Liver (tissue), 9 donors: ENCODE measurements around the gene IFT43. TPM values are rescaled to one million over a fixed set of nuclear protein-coding genes. Genes with fewer than 3 reads are reported as not detected.

Source experiments
- DNase-seq: peaks from one replicate; pipeline ENCODE4 v3.0.0-alpha.2; 2017; ENCODE audit warnings: low spot score
- H3K27ac ChIP-seq, 2 donors: one replicate each; pipeline ENCODE4 v1.7.0; 2013; ENCODE audit warnings: inconsistent platforms in 2 of 2, low read length in 2 of 2, control low read depth in 1 of 2, low read depth in 1 of 2, mild to moderate bottlenecking in 1 of 2
- H3K27me3 ChIP-seq, 4 donors: one replicate each; pipeline versions ENCODE4 v1.6.1 to v1.7.0; 2013; ENCODE audit warnings: low read length in 3 of 4, inconsistent platforms in 1 of 4, mild to moderate bottlenecking in 1 of 4, moderate library complexity in 1 of 4; ENCODE audit not compliant: control insufficient read depth in 4 of 4, insufficient read depth in 4 of 4
- H3K36me3 ChIP-seq, 4 donors: one replicate each; pipeline versions ENCODE4 v1.6.1 to v1.7.0; 2013; ENCODE audit warnings: low read length in 3 of 4, mild to moderate bottlenecking in 3 of 4, low read depth in 1 of 4, moderate library complexity in 1 of 4; ENCODE audit not compliant: control insufficient read depth in 4 of 4, insufficient read depth in 3 of 4
- H3K4me1 ChIP-seq, 4 donors: one replicate each; pipeline versions ENCODE4 v1.6.1 to v1.7.0; 2013; ENCODE audit warnings: low read length in 3 of 4, mild to moderate bottlenecking in 3 of 4, moderate library complexity in 1 of 4; ENCODE audit not compliant: control insufficient read depth in 4 of 4, insufficient read depth in 4 of 4
- H3K4me3 ChIP-seq, 3 donors: one replicate each; pipeline versions ENCODE4 v1.6.1 to v1.7.0; 2013; ENCODE audit warnings: low read length in 3 of 3, control low read depth in 1 of 3, low read depth in 1 of 3, mild to moderate bottlenecking in 1 of 3
- H3K9ac ChIP-seq, 2 donors: one replicate each; pipeline ENCODE4 v1.7.0; 2013; ENCODE audit warnings: low read length in 2 of 2, mild to moderate bottlenecking in 2 of 2, moderate library complexity in 2 of 2, control low read depth in 1 of 2, low read depth in 1 of 2
- H3K9me3 ChIP-seq, 4 donors: one replicate each; pipeline versions ENCODE4 v1.6.1 to v1.7.0; 2013; ENCODE audit warnings: low read length in 3 of 4; ENCODE audit not compliant: control insufficient read depth in 4 of 4
- EGR1 ChIP-seq, 2 donors: IDR thresholded peaks; 2 replicates each; pipeline ENCODE4 v1.6.1; 2016 to 2018; ENCODE audit warnings: antibody characterized with exemption in 2 of 2, low read depth in 2 of 2
- FOXA1 ChIP-seq: IDR thresholded peaks from 2 replicates; pipeline ENCODE4 v1.6.1; 2016; ENCODE audit warnings: antibody characterized with exemption
- FOXA2 ChIP-seq: IDR thresholded peaks from 2 replicates; pipeline ENCODE4 v1.6.1; 2016; ENCODE audit warnings: antibody characterized with exemption
- GABPA ChIP-seq, 2 donors: IDR thresholded peaks in 1 of 2; conservative IDR thresholded peaks in 1 of 2; 2 replicates each; pipeline ENCODE4 v1.6.1; 2016; ENCODE audit warnings: antibody characterized with exemption in 2 of 2, mild to moderate bottlenecking in 1 of 2, moderate library complexity in 1 of 2
- HNF4A ChIP-seq, 2 donors: conservative IDR thresholded peaks; 2 replicates each; pipeline ENCODE4 v1.6.1; 2016; ENCODE audit warnings: antibody characterized with exemption in 2 of 2, mild to moderate bottlenecking in 2 of 2
- HNF4G ChIP-seq: IDR thresholded peaks from 2 replicates; pipeline ENCODE4 v1.6.1; 2016; ENCODE audit warnings: antibody characterized with exemption
- JUND ChIP-seq, 2 donors: IDR thresholded peaks; 2 replicates each; pipeline ENCODE4 v1.6.1; 2016; ENCODE audit warnings: antibody characterized with exemption in 2 of 2
- NR2F2 ChIP-seq: IDR thresholded peaks from 2 replicates; pipeline ENCODE4 v1.6.1; 2016; ENCODE audit warnings: antibody characterized with exemption
- RAD21 ChIP-seq, 2 donors: IDR thresholded peaks; 2 replicates each; pipeline ENCODE4 v1.6.1; 2016; ENCODE audit warnings: antibody characterized with exemption in 2 of 2, mild to moderate bottlenecking in 2 of 2
- RXRA ChIP-seq, 2 donors: IDR thresholded peaks; 2 replicates each; pipeline ENCODE4 v1.6.1; 2017 to 2018; ENCODE audit warnings: antibody characterized with exemption in 2 of 2, mild to moderate bottlenecking in 1 of 2
- SP1 ChIP-seq: IDR thresholded peaks from 2 replicates; pipeline ENCODE4 v1.6.1; 2018; ENCODE audit warnings: antibody characterized with exemption, mild to moderate bottlenecking
- TAF1 ChIP-seq: conservative IDR thresholded peaks from 2 replicates; pipeline ENCODE4 v1.6.1; 2016; ENCODE audit warnings: antibody characterized with exemption, mild to moderate bottlenecking
- YY1 ChIP-seq: IDR thresholded peaks from 2 replicates; pipeline ENCODE4 v1.6.1; 2016; ENCODE audit warnings: antibody characterized with exemption, mild to moderate bottlenecking
- WGBS: extraction: QIAGEN DNeasy Blood & Tissue Kit; methylation state at CpG from one replicate; pipeline ENCODE4 v1.1.7; 2013; 5-methylcytosine and 5-hydroxymethylcytosine counted together
- polyA plus RNA-seq, 2 donors: library from polyadenylated mRNA; stranded (reverse) in 1 of 2; unstranded in 1 of 2; fragments of 200-250 nt in 1 of 2; fragments of >200 nt in 1 of 2; fragmentation: Nextera tagmentation in 1 of 2; extraction: Ambion mirVana in 1 of 2; gene quantifications; one replicate each; pipeline versions ENCODE4 v1.2.1 to v1.2.3, GENCODE V29; 2013 to 2015
- total RNA-seq, 2 donors: library from RNA; depleted of rRNA; stranded (reverse); fragments of >200 nt; gene quantifications; one replicate each; pipeline ENCODE4 v1.2.3, GENCODE V29; 2014
- TF ChIP-seq, protein P1 (sequence below): fragments of 150-350 bp; IDR thresholded peaks from 2 replicates; pipeline ENCODE4 v1.5.1; 2017; ENCODE audit warnings: improper control_type of control experiment, low read depth, low read length; ENCODE audit not compliant: missing input control
- TF ChIP-seq, protein P2 (sequence below): IDR thresholded peaks from 2 replicates; pipeline ENCODE4 v1.6.1; 2016; ENCODE audit warnings: antibody characterized with exemption
- TF ChIP-seq, protein P3 (sequence below): IDR thresholded peaks from 2 replicates; pipeline ENCODE4 v1.6.1; 2016; ENCODE audit warnings: antibody characterized with exemption, mild to moderate bottlenecking
- TF ChIP-seq, protein P4 (sequence below): IDR thresholded peaks from 2 replicates; pipeline ENCODE4 v1.6.1; 2016; ENCODE audit warnings: antibody characterized with exemption
- TF ChIP-seq, protein P5 (sequence below): IDR thresholded peaks from 2 replicates; pipeline ENCODE4 v1.6.1; 2016; ENCODE audit warnings: antibody characterized with exemption
- donor health status: healthy.
- donor health status: healthy.
- donor health status: healthy.
- donor health status: healthy.
- donor health status: healthy.

Gene IFT43
- total and polyA plus RNA-seq, 4 donors, result 7.8 to 33.6 (median 19.3) TPM

DNA sequence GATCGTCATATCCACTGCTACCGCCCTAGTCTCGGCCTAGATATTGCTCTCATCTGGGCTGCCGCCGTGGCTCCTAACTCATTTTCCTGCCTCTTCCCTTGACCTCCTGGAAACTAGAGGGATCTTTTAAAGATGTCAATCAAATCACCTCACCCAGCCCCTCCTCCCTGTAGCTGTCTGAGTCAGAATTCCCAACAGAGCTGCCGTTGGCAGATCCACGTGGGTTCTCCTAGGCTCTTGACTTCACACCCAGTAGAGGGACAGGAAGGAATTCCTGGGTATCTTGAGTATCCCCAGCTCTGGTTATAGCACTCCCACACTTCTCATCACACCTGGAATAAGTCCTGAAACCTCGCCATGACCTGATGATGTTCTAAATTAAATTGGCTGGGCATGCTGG lies 15.7 kb upstream of the IFT43 start:
- H3K9ac ChIP-seq, result no peak overlapping the region
- H3K4me1 ChIP-seq, result no peaks in the 10 kb centered on the region
- H3K36me3 ChIP-seq, result peaks cover 0 to 36% (median 3%) of the 10 kb centered on the region in 4 donors
- H3K4me3 ChIP-seq, result no peak overlapping the region
- DNase-seq, result no peak
- no peak overlapping the region for H3K27ac ChIP-seq
- H3K27me3 ChIP-seq, result no peaks in the 10 kb centered on the region
- TF ChIP-seq, protein P1, sequence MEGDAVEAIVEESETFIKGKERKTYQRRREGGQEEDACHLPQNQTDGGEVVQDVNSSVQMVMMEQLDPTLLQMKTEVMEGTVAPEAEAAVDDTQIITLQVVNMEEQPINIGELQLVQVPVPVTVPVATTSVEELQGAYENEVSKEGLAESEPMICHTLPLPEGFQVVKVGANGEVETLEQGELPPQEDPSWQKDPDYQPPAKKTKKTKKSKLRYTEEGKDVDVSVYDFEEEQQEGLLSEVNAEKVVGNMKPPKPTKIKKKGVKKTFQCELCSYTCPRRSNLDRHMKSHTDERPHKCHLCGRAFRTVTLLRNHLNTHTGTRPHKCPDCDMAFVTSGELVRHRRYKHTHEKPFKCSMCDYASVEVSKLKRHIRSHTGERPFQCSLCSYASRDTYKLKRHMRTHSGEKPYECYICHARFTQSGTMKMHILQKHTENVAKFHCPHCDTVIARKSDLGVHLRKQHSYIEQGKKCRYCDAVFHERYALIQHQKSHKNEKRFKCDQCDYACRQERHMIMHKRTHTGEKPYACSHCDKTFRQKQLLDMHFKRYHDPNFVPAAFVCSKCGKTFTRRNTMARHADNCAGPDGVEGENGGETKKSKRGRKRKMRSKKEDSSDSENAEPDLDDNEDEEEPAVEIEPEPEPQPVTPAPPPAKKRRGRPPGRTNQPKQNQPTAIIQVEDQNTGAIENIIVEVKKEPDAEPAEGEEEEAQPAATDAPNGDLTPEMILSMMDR, result no peak
- no peak for TF ChIP-seq NR2F2
- no peak for TF ChIP-seq TAF1
- TF ChIP-seq GABPA (IDR thresholded peaks at IDR 0.05 in 1 of 2, conservative IDR thresholded peaks at IDR 0.05 in 1 of 2), result no peak
- TF ChIP-seq JUND (IDR thresholded peaks at IDR 0.05), result no peak
- TF ChIP-seq HNF4A (conservative IDR thresholded peaks at IDR 0.05), result no peak
- TF ChIP-seq, protein P2, sequence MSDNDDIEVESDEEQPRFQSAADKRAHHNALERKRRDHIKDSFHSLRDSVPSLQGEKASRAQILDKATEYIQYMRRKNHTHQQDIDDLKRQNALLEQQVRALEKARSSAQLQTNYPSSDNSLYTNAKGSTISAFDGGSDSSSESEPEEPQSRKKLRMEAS, result no peak
- no peak for TF ChIP-seq FOXA2
- TF ChIP-seq, protein P3, sequence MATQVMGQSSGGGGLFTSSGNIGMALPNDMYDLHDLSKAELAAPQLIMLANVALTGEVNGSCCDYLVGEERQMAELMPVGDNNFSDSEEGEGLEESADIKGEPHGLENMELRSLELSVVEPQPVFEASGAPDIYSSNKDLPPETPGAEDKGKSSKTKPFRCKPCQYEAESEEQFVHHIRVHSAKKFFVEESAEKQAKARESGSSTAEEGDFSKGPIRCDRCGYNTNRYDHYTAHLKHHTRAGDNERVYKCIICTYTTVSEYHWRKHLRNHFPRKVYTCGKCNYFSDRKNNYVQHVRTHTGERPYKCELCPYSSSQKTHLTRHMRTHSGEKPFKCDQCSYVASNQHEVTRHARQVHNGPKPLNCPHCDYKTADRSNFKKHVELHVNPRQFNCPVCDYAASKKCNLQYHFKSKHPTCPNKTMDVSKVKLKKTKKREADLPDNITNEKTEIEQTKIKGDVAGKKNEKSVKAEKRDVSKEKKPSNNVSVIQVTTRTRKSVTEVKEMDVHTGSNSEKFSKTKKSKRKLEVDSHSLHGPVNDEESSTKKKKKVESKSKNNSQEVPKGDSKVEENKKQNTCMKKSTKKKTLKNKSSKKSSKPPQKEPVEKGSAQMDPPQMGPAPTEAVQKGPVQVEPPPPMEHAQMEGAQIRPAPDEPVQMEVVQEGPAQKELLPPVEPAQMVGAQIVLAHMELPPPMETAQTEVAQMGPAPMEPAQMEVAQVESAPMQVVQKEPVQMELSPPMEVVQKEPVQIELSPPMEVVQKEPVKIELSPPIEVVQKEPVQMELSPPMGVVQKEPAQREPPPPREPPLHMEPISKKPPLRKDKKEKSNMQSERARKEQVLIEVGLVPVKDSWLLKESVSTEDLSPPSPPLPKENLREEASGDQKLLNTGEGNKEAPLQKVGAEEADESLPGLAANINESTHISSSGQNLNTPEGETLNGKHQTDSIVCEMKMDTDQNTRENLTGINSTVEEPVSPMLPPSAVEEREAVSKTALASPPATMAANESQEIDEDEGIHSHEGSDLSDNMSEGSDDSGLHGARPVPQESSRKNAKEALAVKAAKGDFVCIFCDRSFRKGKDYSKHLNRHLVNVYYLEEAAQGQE, result no peak
- no peak for TF ChIP-seq HNF4G
- no peak for TF ChIP-seq RXRA (IDR thresholded peaks at IDR 0.05)
- TF ChIP-seq FOXA1, result no peak
- TF ChIP-seq RAD21 (IDR thresholded peaks at IDR 0.05), result no peak
- TF ChIP-seq, protein P4, sequence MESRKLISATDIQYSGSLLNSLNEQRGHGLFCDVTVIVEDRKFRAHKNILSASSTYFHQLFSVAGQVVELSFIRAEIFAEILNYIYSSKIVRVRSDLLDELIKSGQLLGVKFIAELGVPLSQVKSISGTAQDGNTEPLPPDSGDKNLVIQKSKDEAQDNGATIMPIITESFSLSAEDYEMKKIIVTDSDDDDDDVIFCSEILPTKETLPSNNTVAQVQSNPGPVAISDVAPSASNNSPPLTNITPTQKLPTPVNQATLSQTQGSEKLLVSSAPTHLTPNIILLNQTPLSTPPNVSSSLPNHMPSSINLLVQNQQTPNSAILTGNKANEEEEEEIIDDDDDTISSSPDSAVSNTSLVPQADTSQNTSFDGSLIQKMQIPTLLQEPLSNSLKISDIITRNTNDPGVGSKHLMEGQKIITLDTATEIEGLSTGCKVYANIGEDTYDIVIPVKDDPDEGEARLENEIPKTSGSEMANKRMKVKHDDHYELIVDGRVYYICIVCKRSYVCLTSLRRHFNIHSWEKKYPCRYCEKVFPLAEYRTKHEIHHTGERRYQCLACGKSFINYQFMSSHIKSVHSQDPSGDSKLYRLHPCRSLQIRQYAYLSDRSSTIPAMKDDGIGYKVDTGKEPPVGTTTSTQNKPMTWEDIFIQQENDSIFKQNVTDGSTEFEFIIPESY, result no peak
- TF ChIP-seq, protein P5, sequence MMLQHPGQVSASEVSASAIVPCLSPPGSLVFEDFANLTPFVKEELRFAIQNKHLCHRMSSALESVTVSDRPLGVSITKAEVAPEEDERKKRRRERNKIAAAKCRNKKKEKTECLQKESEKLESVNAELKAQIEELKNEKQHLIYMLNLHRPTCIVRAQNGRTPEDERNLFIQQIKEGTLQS, result no peak
- TF ChIP-seq EGR1 (IDR thresholded peaks at IDR 0.05; ENCODE audit: low read depth in 2 of 2), result no peak
- WGBS, result 83% methylated on average over 8 of the region's 8 CpGs
- no peaks in the 10 kb centered on the region for H3K9me3 ChIP-seq

DNA sequence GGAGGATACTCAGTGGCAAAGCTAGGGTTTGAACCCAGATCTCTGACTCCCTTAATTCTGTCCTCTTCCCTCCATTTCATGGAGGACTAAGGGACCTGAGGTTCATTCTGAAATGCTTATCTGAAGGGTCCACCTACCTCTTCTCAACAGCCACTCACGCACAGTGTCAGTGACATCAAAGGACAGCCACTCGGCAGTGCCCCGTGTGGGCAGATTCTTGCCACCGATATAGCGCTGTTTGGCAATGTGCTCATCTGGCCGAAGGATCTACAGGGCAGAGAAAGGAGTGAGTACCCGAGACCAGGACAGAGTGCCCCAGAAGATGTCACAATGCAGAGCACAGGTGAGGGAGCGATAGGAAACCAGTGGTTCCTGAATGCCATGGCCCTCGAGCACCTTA lies 14.6 kb upstream of the IFT43 start:
- 91% methylated on average over 9 of the region's 9 CpGs for WGBS
- TF ChIP-seq HNF4A (conservative IDR thresholded peaks at IDR 0.05) (no peak), EGR1 (IDR thresholded peaks at IDR 0.05; ENCODE audit: low read depth in 2 of 2) (no peak), YY1 (no peak), JUND (IDR thresholded peaks at IDR 0.05) (no peak), FOXA2 (no peak), RAD21 (IDR thresholded peaks at IDR 0.05) (no peak), TAF1 (no peak), NR2F2 (no peak), HNF4G (no peak), FOXA1 (no peak), RXRA (IDR thresholded peaks at IDR 0.05) (no peak), SP1 (no peak), GABPA (IDR thresholded peaks at IDR 0.05 in 1 of 2, conservative IDR thresholded peaks at IDR 0.05 in 1 of 2) (no peak)
- TF ChIP-seq, protein P2, result no peak
- TF ChIP-seq, protein P5, result no peak
- TF ChIP-seq, protein P4, result no peak
- TF ChIP-seq, protein P1, result no peak

More for the DNA sequence above, 14.6 kb upstream of the IFT43 start:
- Histone ChIP-seq H3K27ac (no peak overlapping the region), H3K27me3 (no peaks in the 10 kb centered on the region), H3K4me3 (no peak overlapping the region), H3K9ac (no peak overlapping the region), H3K36me3 (peaks cover 0 to 25% (median 2%) of the 10 kb centered on the region in 4 donors), H3K4me1 (no peaks in the 10 kb centered on the region), H3K9me3 (no peaks in the 10 kb centered on the region)
- DNase-seq, result no peak
